HuH-7 (cell line): Measurements from ENCODE around the gene CA5A.
"Not testable (repeated sequence)": the region's sequence is repeated elsewhere in the genome, so short reads cannot be mapped to it uniquely, and the experiment has no call there.

Source experiments
- DNase-seq: peaks from one replicate; pipeline ENCODE4 v3.0.0; 2011; ENCODE audit warnings: low spot score

Gene CA5A

GRCh38 chr16:87868254-87869029 is 67.9 kb downstream of the CA5A start:
- not testable (repeated sequence) for DNase-seq

GRCh38 chr16:87865902-87866555 is 70.3 kb downstream of the CA5A start:
- DNase-seq: not testable (repeated sequence)

- DNase-seq: no peak
Observed at GRCh38 chr16:87864331-87864989, 71.9 kb downstream of the CA5A start.

- not testable (repeated sequence) for DNase-seq
Observed at GRCh38 chr16:87863327-87863635, 73.0 kb downstream of the CA5A start.

- DNase-seq: not testable (repeated sequence)
Observed at GRCh38 chr16:87862597-87863326, 73.6 kb downstream of the CA5A start.

GRCh38 chr16:87861300-87862099 is 74.8 kb downstream of the CA5A start:
- DNase-seq: not testable (repeated sequence)

GRCh38 chr16:87860553-87861299 is 75.6 kb downstream of the CA5A start:
- no peak for DNase-seq

- not testable (repeated sequence) for DNase-seq
Observed at GRCh38 chr16:87858151-87858993, 78.0 kb downstream of the CA5A start.

GRCh38 chr16:87856791-87857228 is 79.5 kb downstream of the CA5A start:
- no peak for DNase-seq

GRCh38 chr16:87855852-87856715 is 80.2 kb downstream of the CA5A start:
- DNase-seq: no peak

- DNase-seq: no peak
Observed at GRCh38 chr16:87854907-87855683, 81.2 kb downstream of the CA5A start.

- no peak for DNase-seq
Observed at GRCh38 chr16:87854053-87854906, 82.0 kb downstream of the CA5A start.

- DNase-seq: peak; percentile 99
Observed at GRCh38 chr16:87853411-87854052, 82.8 kb downstream of the CA5A start.

- no peak for DNase-seq
Observed at GRCh38 chr16:87851601-87852000, 84.7 kb downstream of the CA5A start.

- DNase-seq: no peak
Observed at GRCh38 chr16:87851141-87851587, 85.2 kb downstream of the CA5A start.
